ENCODE measurements around the gene TNNC2. TPM values are rescaled to one million over a fixed set of nuclear protein-coding genes. Genes with fewer than 3 reads are reported as not detected.
A peak's percentile ranks its signal among the peaks of the same experiment; 100 is the strongest.

The TNNC2 gene
- total and polyA plus RNA-seq, 2 donors from 2014 or later: 1.9 TPM; not detected in 1

DNA sequence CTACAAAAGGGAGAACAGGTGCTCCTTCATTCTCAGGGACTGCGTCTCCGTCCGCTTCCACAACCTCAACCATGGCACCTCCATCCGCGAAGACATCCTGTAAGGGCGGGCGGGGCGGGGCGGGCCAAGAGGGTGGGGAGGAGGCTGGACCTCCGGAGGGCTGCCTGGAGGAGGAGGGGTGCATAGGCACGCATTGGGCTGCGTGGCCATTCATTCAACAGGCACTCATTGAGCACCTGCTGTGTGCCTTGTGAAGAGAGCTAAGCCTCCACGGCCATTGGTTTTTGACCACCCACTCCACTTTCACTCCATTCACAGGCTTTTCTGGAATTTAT, 30.7 kb upstream of the TNNC2 start:
- Histone ChIP-seq H3K9me3 (ENCODE audit: control insufficient read depth in 2 of 3, insufficient read depth in 1 of 3, low read length in 3 of 3) (no peaks in the 10 kb centered on the region), H3K36me3 (ENCODE audit: control insufficient read depth in 2 of 3, insufficient read depth in 3 of 3, low read length in 3 of 3) (peaks cover 0 to 2% (median 0%) of the 10 kb centered on the region in 3 donors), H3K27ac (ENCODE audit: low read depth in 2 of 2, low read length in 2 of 2) (peak overlapping the region; percentile 81 to 84), H3K27me3 (ENCODE audit: control insufficient read depth, insufficient read depth, low read length) (no peaks in the 10 kb centered on the region), H3K4me3 (ENCODE audit: low read length in 3 of 3) (peak overlapping the region; percentile 74 to 93 (median 88)), H3K4me1 (ENCODE audit: control insufficient read depth in 2 of 3, insufficient read depth in 2 of 3, low read depth in 1 of 3, low read length in 3 of 3) (peaks cover 0 to 27% (median 7%) of the 10 kb centered on the region in 3 donors), H3K9ac (ENCODE audit: low read length in 3 of 3) (peak overlapping the region; percentile 35 to 95 (median 65))
- intact Hi-C loops (cut with DNase I): no loop called here
- DNase-seq: no peak
- TF ChIP-seq, protein P1, sequence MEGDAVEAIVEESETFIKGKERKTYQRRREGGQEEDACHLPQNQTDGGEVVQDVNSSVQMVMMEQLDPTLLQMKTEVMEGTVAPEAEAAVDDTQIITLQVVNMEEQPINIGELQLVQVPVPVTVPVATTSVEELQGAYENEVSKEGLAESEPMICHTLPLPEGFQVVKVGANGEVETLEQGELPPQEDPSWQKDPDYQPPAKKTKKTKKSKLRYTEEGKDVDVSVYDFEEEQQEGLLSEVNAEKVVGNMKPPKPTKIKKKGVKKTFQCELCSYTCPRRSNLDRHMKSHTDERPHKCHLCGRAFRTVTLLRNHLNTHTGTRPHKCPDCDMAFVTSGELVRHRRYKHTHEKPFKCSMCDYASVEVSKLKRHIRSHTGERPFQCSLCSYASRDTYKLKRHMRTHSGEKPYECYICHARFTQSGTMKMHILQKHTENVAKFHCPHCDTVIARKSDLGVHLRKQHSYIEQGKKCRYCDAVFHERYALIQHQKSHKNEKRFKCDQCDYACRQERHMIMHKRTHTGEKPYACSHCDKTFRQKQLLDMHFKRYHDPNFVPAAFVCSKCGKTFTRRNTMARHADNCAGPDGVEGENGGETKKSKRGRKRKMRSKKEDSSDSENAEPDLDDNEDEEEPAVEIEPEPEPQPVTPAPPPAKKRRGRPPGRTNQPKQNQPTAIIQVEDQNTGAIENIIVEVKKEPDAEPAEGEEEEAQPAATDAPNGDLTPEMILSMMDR (IDR thresholded peaks at IDR 0.05; ENCODE audit: borderline replicate concordance, extremely low read depth, insufficient read depth): no peak
- FAIRE-seq: no peak

- DNase-seq: peak; percentile 95 to 100 (median 99)
- TF ChIP-seq, protein P1 (IDR thresholded peaks at IDR 0.05; ENCODE audit: borderline replicate concordance, extremely low read depth, insufficient read depth): no peak
- intact Hi-C loops (cut with DNase I): no loop called here
- Histone ChIP-seq H3K27me3 (ENCODE audit: control insufficient read depth, insufficient read depth, low read length) (no peaks in the 10 kb centered on the region), H3K4me3 (ENCODE audit: low read length in 3 of 3) (peak within 1 kb of the TSS; percentile 74 to 93 (median 88)), H3K4me1 (ENCODE audit: control insufficient read depth in 2 of 3, insufficient read depth in 2 of 3, low read depth in 1 of 3, low read length in 3 of 3) (peaks cover 0 to 27% (median 7%) of the 10 kb centered on the region in 3 donors), H3K27ac (ENCODE audit: low read depth in 2 of 2, low read length in 2 of 2) (peak within 1 kb of the TSS; percentile 81 to 84), H3K9me3 (ENCODE audit: control insufficient read depth in 2 of 3, insufficient read depth in 1 of 3, low read length in 3 of 3) (no peaks in the 10 kb centered on the region), H3K36me3 (ENCODE audit: control insufficient read depth in 2 of 3, insufficient read depth in 3 of 3, low read length in 3 of 3) (peaks cover 0 to 2% (median 0%) of the 10 kb centered on the region in 3 donors), H3K9ac (ENCODE audit: low read length in 3 of 3) (peak within 1 kb of the TSS; percentile 65 to 95 (median 68))
- peak; percentile 78 for FAIRE-seq
These were observed 30.2 kb upstream of the TNNC2 start, which contains the start of the genes ACOT8 and ZSWIM3 for GRCh38 chr20:45857114-45857881. Gene ACOT8 (minus strand): TSS chr20:45857392. CDS start chr20:45857315, 77 bp downstream. Gene ZSWIM3 (plus strand): TSS chr20:45857614. CDS start chr20:45857826, 212 bp downstream.

- intact Hi-C loops (cut with DNase I): no loop called here
- no peak for FAIRE-seq
- Histone ChIP-seq H3K4me1 (ENCODE audit: control insufficient read depth in 2 of 3, insufficient read depth in 2 of 3, low read depth in 1 of 3, low read length in 3 of 3) (peaks cover 0 to 25% (median 7%) of the 10 kb centered on the region in 3 donors), H3K4me3 (ENCODE audit: low read length in 3 of 3) (no peak overlapping the region), H3K27ac (ENCODE audit: low read depth in 2 of 2, low read length in 2 of 2) (no peak overlapping the region), H3K9ac (ENCODE audit: low read length in 3 of 3) (no peak overlapping the region), H3K27me3 (ENCODE audit: control insufficient read depth, insufficient read depth, low read length) (no peaks in the 10 kb centered on the region), H3K36me3 (ENCODE audit: control insufficient read depth in 2 of 3, insufficient read depth in 3 of 3, low read length in 3 of 3) (peaks cover 0 to 5% (median 2%) of the 10 kb centered on the region in 3 donors), H3K9me3 (ENCODE audit: control insufficient read depth in 2 of 3, insufficient read depth in 1 of 3, low read length in 3 of 3) (no peaks in the 10 kb centered on the region)
- TF ChIP-seq, protein P1 (IDR thresholded peaks at IDR 0.05; ENCODE audit: borderline replicate concordance, extremely low read depth, insufficient read depth): no peak
- no peak for DNase-seq
These were observed 26.4 kb upstream of the TNNC2 start for GRCh38 chr20:45853484-45853883.

All from kidney (tissue), 14 donors.